Testis (tissue), 3 donors: ENCODE results near the gene DACH2. TPM values are rescaled to one million over a fixed set of nuclear protein-coding genes. Genes with fewer than 3 reads are reported as not detected.

ENCODE experiments used
- DNase-seq: peaks from one replicate; pipeline ENCODE4 v3.0.0-alpha.2; 2019
- H3K27ac ChIP-seq, 2 donors: fragments of 200-600 bp; sonication (generic); one replicate each; pipeline ENCODE4 v1.5.1; 2019
- H3K27me3 ChIP-seq: fragments of 200-600 bp; sonication (generic); one replicate; pipeline ENCODE4 v1.5.1; 2019
- H3K36me3 ChIP-seq: fragments of 200-600 bp; sonication (generic); one replicate; pipeline ENCODE4 v1.5.1; 2017; ENCODE audit warnings: low read depth; ENCODE audit errors: missing control alignments
- H3K4me1 ChIP-seq: fragments of 200-600 bp; sonication (generic); one replicate; pipeline ENCODE4 v1.5.1; 2019
- H3K4me3 ChIP-seq, 2 donors: fragments of 200-600 bp; sonication (generic); one replicate each; pipeline ENCODE4 v1.5.1; 2017 to 2019
- H3K9me3 ChIP-seq: fragments of 200-600 bp; sonication (generic); one replicate; pipeline ENCODE4 v1.5.1; 2017
- POLR2A ChIP-seq: fragments of 450-650 bp; IDR thresholded peaks from one replicate; pipeline ENCODE4 v1.6.1; 2017; ENCODE audit warnings: antibody characterized with exemption, mild to moderate bottlenecking, moderate library complexity
- WGBS, 2 donors: methylation state at CpG; one replicate each; pipeline ENCODE4 v1.1.5; 2018; 5-methylcytosine and 5-hydroxymethylcytosine counted together
- intact Hi-C: fragments of 100-400 bp; cut with DNase I; formaldehyde crosslinking; loops from one replicate; pipeline ENCODE4 v1.15.1; 2023; ENCODE audit warnings: low total_unique reads
- polyA plus RNA-seq: library from polyadenylated mRNA; stranded (reverse); fragments of 350-450 nt; fragmentation: Illumina TruSeq; extraction: RNeasy Lipid Tissue Mini Kit (QIAGEN cat#74804); gene quantifications from one replicate; pipeline ENCODE4 v1.2.3, GENCODE V29; 2014; ENCODE audit warnings: low read depth, low replicate concordance; ENCODE audit not compliant: insufficient read depth
- total RNA-seq, 2 donors: library from RNA; depleted of rRNA; stranded (reverse); fragments of >200 nt; gene quantifications; one replicate each; pipeline ENCODE4 v1.2.3, GENCODE V29; 2016
- TF ChIP-seq, protein P1 (sequence below), 3 experiments: fragments of 450-650 bp in 2 of 3; fragments of 200-600 bp in 1 of 3; sonication (generic) in 1 of 3; IDR thresholded peaks; one replicate each; pipeline ENCODE4 v1.5.1; 2016 to 2019; ENCODE audit warnings: antibody characterized with exemption in 3 of 3, mild to moderate bottlenecking in 2 of 3, moderate library complexity in 1 of 3

The DACH2 gene
- total and polyA plus RNA-seq, 3 donors from 2014 or later: 0.22 to 0.62 (median 0.55) TPM

DNA sequence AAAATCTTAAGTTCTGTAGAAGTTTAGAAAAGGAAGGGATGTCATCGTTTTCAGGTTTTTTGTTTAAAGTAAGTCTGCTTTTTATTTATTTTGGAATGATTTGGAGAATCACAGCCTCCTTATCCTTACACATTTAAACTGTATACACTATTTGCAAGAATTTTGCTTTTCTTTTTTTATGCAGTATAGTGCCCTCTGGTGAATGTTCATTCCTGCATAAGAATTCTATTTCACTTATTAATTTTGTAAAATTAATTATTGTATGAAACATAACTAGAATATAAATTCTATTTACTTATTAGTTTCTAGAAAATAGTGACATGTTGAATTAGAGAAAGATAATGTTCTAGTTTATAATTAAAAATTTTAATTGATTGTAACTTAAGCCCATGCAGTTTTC lies 44.6 kb downstream of the DACH2 start:
- DNase-seq: no peak
- H3K27ac ChIP-seq: no peak overlapping the region
- no peaks in the 10 kb centered on the region for H3K4me1 ChIP-seq
- 67 to 68% methylated on average over 1 of the region's 1 CpG for WGBS, 2 donors
- no peaks in the 10 kb centered on the region for H3K9me3 ChIP-seq
- TF ChIP-seq, protein P1, sequence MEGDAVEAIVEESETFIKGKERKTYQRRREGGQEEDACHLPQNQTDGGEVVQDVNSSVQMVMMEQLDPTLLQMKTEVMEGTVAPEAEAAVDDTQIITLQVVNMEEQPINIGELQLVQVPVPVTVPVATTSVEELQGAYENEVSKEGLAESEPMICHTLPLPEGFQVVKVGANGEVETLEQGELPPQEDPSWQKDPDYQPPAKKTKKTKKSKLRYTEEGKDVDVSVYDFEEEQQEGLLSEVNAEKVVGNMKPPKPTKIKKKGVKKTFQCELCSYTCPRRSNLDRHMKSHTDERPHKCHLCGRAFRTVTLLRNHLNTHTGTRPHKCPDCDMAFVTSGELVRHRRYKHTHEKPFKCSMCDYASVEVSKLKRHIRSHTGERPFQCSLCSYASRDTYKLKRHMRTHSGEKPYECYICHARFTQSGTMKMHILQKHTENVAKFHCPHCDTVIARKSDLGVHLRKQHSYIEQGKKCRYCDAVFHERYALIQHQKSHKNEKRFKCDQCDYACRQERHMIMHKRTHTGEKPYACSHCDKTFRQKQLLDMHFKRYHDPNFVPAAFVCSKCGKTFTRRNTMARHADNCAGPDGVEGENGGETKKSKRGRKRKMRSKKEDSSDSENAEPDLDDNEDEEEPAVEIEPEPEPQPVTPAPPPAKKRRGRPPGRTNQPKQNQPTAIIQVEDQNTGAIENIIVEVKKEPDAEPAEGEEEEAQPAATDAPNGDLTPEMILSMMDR (IDR thresholded peaks at IDR 0.05): no peak
- TF ChIP-seq POLR2A: no peak
- no peak overlapping the region for H3K4me3 ChIP-seq
- H3K27me3 ChIP-seq: no peaks in the 10 kb centered on the region
- intact Hi-C loops: no loop called here
- H3K36me3 ChIP-seq: no peaks in the 10 kb centered on the region

DNA sequence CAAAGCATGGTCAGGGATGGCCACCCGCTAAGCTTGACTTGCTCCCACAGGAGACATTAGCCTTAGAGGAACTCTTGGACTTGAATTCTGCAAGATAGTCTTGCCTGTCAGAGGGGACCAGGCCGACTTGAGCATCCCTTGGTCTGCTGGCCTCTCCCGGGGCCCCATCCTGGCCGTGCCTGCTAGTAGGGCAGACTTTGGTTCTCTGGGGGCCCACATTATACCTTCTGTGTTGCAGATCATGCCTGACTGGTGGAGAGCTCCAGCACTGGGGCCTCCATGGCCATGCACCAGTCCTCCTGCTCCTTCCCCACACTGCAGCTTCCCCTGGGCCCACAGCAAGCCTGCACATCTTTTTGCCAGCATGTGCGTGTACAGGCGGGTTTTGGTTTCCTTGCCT lies 46.5 kb downstream of the DACH2 start:
- H3K27me3 ChIP-seq: no peaks in the 10 kb centered on the region
- no peak for TF ChIP-seq POLR2A
- TF ChIP-seq, protein P1 (IDR thresholded peaks at IDR 0.05): no peak
- intact Hi-C loops: no loop called here
- no peaks in the 10 kb centered on the region for H3K9me3 ChIP-seq
- 100% methylated on average over 2 of the region's 6 CpGs; no CpG with 5 or more reads in 1 of the 2 donors for WGBS, 2 donors
- no peaks in the 10 kb centered on the region for H3K36me3 ChIP-seq
- no peaks in the 10 kb centered on the region for H3K4me1 ChIP-seq
- H3K27ac ChIP-seq: no peak overlapping the region
- no peak overlapping the region for H3K4me3 ChIP-seq
- DNase-seq: no peak

DNA sequence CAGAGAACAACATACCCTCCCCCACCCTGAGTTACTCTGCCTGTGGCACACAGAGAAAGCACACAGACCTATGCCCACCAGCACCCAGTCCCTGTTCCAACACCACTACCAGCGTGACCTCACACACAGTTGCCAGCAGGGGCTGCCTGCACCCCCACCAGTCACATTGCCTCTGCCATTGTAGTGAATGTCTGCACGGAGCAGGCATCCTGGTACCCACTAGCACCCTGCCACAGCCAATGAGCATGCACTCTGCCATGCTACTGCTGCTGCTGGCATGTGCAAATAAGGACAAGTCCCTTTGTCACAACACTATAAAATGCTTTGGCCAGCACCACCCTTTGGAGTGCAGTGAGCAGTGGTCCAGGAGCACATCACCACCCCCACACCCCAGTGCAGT lies 47.1 kb downstream of the DACH2 start:
- TF ChIP-seq, protein P1 (IDR thresholded peaks at IDR 0.05): no peak
- TF ChIP-seq POLR2A: no peak
- H3K4me3 ChIP-seq: no peak overlapping the region
- intact Hi-C loops: no loop called here

DNA sequence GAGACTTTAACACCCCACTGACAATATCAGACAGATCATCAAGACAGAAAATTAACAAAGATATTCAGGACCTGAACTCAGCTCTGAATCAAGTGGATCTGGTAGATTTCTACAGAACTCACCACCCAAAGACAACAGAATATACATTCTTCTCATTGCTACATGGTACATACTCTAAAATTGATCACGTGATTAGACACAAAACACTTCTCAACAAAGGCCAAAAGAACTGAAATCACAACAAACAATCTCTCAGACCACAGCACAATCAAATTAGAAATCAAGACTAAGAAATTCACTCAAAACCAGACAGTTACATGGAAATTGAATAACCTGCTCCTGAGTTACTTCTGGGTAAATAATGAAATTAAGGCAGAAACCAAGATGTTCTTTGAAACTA lies 49.6 kb downstream of the DACH2 start:
- no peaks in the 10 kb centered on the region for H3K27me3 ChIP-seq
- intact Hi-C loops: no loop called here

More for the DNA sequence above, 47.1 kb downstream of the DACH2 start:
- no peak for DNase-seq
- no peaks in the 10 kb centered on the region for H3K36me3 ChIP-seq
- H3K4me1 ChIP-seq: no peaks in the 10 kb centered on the region
- H3K9me3 ChIP-seq: no peaks in the 10 kb centered on the region
- H3K27me3 ChIP-seq: no peaks in the 10 kb centered on the region
- WGBS, 2 donors: 100% methylated on average over 2 of the region's 2 CpGs; no CpG with 5 or more reads in 1 of the 2 donors
- no peak overlapping the region for H3K27ac ChIP-seq

DNA sequence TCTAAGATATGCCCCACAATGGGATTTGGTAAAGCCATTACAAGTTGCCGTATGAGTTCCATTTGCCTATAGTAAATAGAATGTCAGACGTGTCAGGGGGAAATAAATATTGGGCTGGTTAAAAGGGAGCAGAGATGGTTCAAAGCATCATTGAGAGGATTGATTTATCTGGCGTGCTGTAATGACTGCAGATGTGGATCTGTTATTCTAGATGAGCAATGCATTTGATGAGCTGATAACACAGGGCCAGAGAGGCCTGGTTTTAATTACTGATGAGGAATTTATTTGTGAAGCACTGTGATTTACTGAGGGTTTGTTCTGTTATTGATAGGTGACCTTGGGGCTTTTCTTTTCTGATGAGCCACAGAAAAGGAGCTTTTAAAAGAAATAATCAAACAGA lies 62.5 kb downstream of the DACH2 start:
- 54 to 58% methylated on average over 3 of the region's 3 CpGs for WGBS, 2 donors
- intact Hi-C loops: no loop called here

More for the DNA sequence above, 49.6 kb downstream of the DACH2 start:
- TF ChIP-seq, protein P1 (IDR thresholded peaks at IDR 0.05): no peak
- no peak for TF ChIP-seq POLR2A
- WGBS, 2 donors: 96% methylated on average over 1 of the region's 1 CpG; no CpG with 5 or more reads in 1 of the 2 donors
- no peak overlapping the region for H3K4me3 ChIP-seq
- no peaks in the 10 kb centered on the region for H3K36me3 ChIP-seq
- no peaks in the 10 kb centered on the region for H3K9me3 ChIP-seq
- no peak overlapping the region for H3K27ac ChIP-seq
- H3K4me1 ChIP-seq: no peaks in the 10 kb centered on the region
- no peak for DNase-seq

More for the DNA sequence above, 62.5 kb downstream of the DACH2 start:
- no peak for TF ChIP-seq POLR2A
- TF ChIP-seq, protein P1 (IDR thresholded peaks at IDR 0.05): no peak
- Histone ChIP-seq H3K27ac (no peak overlapping the region), H3K9me3 (no peaks in the 10 kb centered on the region), H3K4me1 (no peaks in the 10 kb centered on the region), H3K27me3 (no peaks in the 10 kb centered on the region), H3K36me3 (no peaks in the 10 kb centered on the region), H3K4me3 (no peak overlapping the region)
- no peak for DNase-seq
